GM18505 (cell line): ENCODE results near the gene VPS52.
A peak's percentile ranks its signal among the peaks of the same experiment; 100 is the strongest.
"Not testable (repeated sequence)": the region's sequence is repeated elsewhere in the genome, so short reads cannot be mapped to it uniquely, and the experiment has no call there.

Experiments used
- ATAC-seq: cut with Tn5 transposase; IDR thresholded peaks from one replicate; pipeline ENCODE4 v1.9.1; 2021; ENCODE audit not compliant: unreplicated experiment
- POLR2A ChIP-seq: IDR thresholded peaks from 4 replicates; pipeline ENCODE4 v1.6.1; 2011; ENCODE audit warnings: borderline replicate concordance; ENCODE audit not compliant: insufficient read depth, insufficient read length; ENCODE audit errors: extremely low read depth

Gene VPS52

GRCh38 chr6:33296797-33297405 is 25.2 kb upstream of the VPS52 start:
- no peak for TF ChIP-seq POLR2A
- ATAC-seq: no peak

DNA sequence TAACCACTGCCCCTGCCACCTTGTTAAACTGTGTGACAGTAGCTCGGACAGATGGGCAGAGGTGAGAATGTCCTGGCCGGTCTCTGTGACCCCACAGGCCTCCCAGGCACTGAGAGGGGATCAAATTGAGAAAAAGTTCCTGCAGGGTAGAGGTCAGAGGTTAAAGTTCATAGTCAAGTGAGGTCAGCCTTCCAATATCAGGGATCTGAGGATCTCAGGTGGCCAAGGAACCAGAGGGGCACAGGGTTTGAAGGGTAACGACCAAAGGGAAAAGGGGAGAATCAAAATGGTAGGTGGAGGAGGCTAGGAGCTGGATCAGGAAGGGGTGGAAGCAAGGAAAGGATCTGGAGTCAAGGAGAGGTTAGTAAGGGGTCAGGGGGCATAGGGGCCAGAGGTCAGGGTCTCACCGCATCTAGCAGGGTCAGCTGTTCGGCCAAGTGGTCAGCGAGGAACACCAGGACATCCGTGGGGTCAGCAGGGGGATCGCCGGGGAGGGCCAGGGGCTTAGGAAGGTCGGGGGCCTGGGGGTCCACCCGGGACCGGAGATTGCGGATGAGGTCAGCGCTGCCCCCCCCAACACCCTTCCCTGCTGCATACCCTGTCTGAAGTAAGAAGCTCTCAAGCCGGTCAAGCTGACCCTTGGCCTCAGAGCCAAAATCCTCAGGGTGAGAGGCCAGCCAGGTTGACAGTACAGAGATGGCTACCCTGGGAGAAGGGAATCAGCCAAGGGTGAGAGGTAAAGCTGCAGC is 24.1 kb upstream of the VPS52 start:
- ATAC-seq: no peak
- TF ChIP-seq POLR2A: no peak

GRCh38 chr6:33294086-33294823 is 22.6 kb upstream of the VPS52 start:
- ATAC-seq: no peak
- no peak for TF ChIP-seq POLR2A

DNA sequence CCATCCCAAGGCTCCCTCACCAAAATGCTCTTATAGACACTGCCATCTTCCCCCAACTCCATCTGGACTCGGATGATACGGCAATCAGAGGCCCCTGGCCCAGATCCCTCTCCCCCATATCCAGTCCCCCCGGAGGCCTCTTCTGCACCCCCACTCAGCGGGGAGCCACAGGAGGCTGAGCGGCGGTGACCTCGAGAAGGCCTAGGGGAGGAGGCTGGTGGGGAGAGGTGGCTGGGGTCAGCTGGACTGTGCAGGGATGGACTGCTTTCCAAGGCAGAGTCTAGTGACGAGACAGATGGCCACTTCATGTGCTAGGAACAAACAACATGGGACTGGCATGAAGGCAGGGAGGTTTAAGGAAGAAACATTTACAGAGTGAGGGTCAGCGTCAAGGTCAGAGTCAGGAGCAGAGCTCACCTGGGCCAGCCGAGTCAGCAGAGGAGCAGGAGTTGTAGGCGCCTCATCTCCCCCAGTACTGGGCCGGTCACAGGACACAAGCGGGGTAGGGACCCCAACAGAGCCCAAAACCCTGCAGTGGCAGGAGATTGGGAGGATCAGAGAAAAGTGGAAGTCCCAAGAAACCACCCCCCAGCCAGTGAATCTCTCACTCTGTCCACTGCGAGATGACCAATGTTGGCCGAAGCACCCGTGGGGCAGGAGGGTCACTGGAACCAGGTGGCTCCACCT is 21.5 kb upstream of the VPS52 start:
- TF ChIP-seq POLR2A: no peak
- no peak for ATAC-seq

- TF ChIP-seq POLR2A: no peak
- ATAC-seq: no peak
Observed at GRCh38 chr6:33290459-33290858, 18.8 kb upstream of the VPS52 start.

DNA sequence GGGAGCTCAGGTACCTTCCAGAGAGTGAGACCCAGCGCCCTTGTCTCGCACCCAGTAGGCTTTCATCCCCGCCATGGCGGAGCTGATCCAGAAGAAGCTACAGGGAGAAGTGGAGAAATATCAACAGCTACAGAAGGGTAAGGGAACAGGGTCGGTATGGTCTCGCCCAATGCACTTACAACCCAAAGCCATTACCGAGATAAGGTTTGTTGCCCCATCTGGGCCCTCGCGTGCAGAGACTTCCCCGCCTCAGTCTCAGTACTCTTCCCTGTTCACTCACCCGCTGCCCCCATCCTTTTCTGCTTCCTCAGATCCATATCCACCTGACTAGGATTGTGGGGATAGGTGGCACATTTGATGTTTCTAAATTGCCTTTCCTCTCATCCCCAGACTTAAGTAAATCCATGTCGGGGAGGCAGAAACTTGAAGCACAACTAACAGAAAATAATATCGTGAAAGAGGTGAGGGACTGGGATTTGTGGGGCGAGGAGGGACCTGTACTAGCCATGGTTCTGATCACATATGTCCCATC is 18.2 kb upstream of the VPS52 start:
- TF ChIP-seq POLR2A: no peak
- peak; percentile 8 for ATAC-seq

DNA sequence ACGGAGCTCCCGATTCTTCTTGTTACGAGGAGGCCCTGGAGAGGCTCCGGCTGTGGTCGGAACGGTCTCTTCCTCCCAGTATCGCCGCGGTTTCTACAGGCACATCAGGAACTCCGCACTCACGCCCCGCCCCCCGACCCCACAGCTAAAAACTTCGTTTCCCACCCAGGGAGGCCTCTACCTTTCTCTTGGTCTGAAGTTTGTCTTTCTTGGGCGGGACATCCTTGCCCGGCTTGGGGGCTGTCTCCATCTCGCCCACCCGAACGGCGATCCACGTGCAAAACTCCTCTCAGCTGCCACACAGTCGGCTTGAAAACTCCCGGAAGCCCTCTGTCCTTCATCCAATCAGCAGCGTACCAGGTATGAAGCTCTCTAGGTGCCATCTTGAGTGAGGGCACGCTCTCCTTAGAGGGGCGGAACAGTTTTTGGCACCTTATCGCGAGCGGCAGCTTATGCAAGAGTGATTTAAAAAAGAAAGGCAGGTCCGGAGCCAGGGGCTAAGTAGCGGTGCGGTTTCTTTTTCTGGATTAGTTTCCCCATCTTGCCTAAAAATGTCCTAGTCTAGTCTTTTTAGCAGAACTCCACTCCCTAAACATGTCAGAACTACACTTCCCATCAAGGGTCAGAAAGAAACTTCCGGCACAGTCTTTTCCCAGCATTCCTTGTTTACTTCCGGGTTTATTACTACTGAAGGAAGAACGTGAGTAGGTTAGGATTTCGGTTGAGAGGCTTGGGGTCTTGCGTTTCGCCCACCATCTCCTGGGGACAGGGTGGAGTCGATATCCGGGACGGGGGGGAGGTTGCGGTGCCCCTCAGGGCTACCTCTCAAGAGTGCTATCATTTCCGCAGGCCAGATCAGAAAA is 17.5 kb upstream of the VPS52 start, which contains the start of the genes PFDN6 and WDR46:
Gene PFDN6 (plus strand): TSS at position 681 of the 863 bp plus-strand sequence. CDS start 256 bp downstream, outside the sequence.
Gene WDR46 (minus strand): TSS at position 319 of the 863 bp plus-strand sequence. CDS start 69 bp downstream, at position 250.
- peak; percentile 64 for TF ChIP-seq POLR2A
- ATAC-seq: peak; percentile 79

DNA sequence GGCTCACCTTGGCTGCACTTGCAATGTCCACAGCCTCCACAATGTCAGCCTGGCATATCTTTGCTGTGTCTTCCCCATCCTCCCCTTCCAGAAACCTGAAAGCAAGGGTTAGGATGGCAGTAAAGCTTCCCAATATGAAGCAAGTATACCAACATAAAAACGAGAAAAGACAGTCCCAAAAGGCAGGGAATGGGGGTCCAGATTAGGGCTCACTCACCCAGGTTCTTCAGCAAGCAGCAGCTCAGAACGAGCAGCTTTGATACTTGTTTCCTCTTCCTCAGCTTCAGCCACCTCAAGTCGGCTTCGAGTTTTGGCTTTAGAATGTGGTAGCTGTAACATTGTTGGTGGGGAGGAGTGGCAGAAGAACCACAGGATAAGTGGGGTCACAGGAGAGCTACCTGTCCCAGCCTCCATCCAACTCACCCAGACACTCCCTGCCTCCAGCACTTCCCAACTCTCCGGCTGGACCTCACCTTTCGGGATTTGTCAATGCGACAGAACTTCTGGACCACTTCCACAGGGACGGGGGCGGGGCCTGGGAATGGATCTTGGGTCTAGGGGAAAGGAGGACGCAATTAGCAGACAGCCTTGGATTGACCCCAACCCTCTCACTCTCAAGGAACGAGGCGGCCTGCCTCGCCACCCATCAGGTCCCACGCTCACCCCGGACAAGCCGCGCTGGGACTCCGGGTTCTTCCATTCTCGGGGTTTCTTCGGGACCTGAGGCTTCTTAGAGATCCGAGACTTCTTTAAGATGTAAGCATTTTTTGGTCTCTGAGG is 16.7 kb upstream of the VPS52 start:
- no peak for ATAC-seq
- no peak for TF ChIP-seq POLR2A

- ATAC-seq: no peak
- no peak for TF ChIP-seq POLR2A
Observed at GRCh38 chr6:33286946-33287914, 15.6 kb upstream of the VPS52 start.

DNA sequence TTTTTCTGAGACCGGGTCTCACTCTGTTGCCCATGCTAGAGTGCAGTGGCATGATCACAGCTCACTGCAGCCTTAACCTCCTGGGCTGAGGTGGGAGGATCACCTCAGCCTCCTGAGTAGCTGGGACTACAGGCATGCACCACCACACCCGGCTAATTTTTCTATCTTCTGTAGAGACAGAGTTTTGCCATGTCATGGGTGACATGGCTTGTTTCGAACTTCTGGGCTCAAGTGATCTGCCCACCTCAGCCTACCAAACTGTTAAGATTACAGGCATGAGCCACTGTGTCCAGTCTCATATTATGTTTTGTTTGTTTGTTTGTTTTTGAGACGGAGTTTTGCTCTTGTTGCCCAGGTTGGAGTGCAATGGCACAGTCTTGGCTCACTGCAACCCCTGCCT is 13.5 kb upstream of the VPS52 start:
- ATAC-seq: not testable (repeated sequence)
